ENCODE measurements around the gene CORT. TPM values are rescaled to one million over a fixed set of nuclear protein-coding genes. Genes with fewer than 3 reads are reported as not detected.

Gene CORT
- total RNA-seq, 1 donor: not detected

- no peak for TF ChIP-seq CTCF (IDR thresholded peaks at IDR 0.05; ENCODE audit: insufficient read depth, low read depth, low read length)
- peak overlapping the region; percentile 81 for H3K4me3 ChIP-seq (ENCODE audit: low read depth, low read length)
- peak; percentile 31 for DNase-seq (ENCODE audit: low read depth)
Measured at GRCh38 chr1:10431070-10431730, 18.6 kb upstream of the CORT start.

- H3K4me3 ChIP-seq (ENCODE audit: low read depth, low read length): no peak overlapping the region
- TF ChIP-seq CTCF (IDR thresholded peaks at IDR 0.05; ENCODE audit: insufficient read depth, low read depth, low read length): no peak
- no peak for DNase-seq (ENCODE audit: low read depth)
Measured at GRCh38 chr1:10432910-10433700, 16.7 kb upstream of the CORT start.

DNA sequence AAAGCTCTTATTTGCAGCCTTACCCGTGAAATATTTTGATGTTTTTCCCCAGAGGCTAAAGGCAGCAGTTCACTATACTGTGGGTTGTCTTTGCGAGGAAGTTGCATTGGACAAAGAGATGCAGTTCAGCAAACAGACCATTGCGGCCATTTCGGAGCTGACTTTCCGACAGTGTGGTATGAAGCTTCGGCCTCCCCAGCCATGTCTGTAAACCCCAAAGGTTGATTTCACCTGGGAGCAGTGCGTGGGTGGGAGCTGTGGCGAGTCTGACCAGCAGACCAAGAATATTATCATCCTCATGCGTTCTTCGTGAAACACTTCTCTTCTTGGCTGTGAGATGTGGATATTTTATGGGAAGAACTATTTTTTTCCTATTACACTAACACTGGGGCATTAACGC lies 16.0 kb upstream of the CORT start:
- H3K4me3 ChIP-seq (ENCODE audit: low read depth, low read length): no peak overlapping the region
- TF ChIP-seq CTCF (IDR thresholded peaks at IDR 0.05; ENCODE audit: insufficient read depth, low read depth, low read length): no peak
- no peak for DNase-seq (ENCODE audit: low read depth)

- H3K4me3 ChIP-seq (ENCODE audit: low read depth, low read length): no peak overlapping the region
- TF ChIP-seq CTCF (IDR thresholded peaks at IDR 0.05; ENCODE audit: insufficient read depth, low read depth, low read length): no peak
- no peak for DNase-seq (ENCODE audit: low read depth)
Measured at GRCh38 chr1:10434590-10434989, 15.2 kb upstream of the CORT start.

DNA sequence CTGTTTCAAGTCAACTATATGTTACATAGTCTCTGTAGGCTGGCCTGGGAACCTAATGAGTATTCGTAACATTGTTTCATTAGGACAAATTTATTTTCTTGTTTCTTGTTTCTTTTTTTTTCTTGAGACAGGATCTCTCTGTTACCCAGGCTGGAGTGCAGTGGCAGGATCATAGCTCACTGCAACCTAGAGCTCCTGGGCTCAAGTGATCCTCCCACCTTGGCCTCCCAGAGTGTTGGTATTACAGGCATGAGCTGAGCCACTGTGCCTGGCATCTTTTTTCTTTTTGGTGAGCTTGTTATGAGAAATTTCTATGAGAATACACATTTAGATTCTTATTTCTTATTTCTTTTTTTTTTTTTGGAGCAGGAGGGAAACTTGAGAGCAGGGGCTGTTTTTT lies 12.8 kb upstream of the CORT start:
- no peak for TF ChIP-seq CTCF (IDR thresholded peaks at IDR 0.05; ENCODE audit: insufficient read depth, low read depth, low read length)

DNA sequence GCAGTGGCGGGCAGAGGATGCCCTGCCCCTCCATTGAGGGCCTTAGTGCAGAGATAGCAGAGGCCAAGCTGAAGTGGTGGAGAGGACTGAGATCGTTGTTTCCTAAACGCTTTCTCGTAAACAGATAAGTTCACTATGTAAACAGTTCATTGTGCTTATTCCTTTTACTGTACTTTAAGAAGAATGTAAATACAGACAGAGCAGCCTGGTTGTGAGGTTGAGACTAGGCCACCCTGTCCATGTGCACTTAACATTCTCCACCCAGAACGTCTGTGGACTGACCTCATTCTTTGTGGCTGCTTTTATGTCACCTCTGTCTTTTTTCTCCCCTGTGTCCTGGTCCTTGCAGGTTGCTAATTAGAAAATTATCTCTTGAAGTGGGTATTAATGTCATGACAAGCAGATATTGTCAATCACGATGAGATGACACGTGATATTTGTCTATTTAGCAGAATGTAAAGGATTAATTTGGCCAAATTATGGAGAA lies 11.1 kb upstream of the CORT start:
- no peak for TF ChIP-seq CTCF (IDR thresholded peaks at IDR 0.05; ENCODE audit: insufficient read depth, low read depth, low read length)
- DNase-seq (ENCODE audit: low read depth): peak; percentile 72
- no peak overlapping the region for H3K4me3 ChIP-seq (ENCODE audit: low read depth, low read length)

More for the DNA sequence above, 12.8 kb upstream of the CORT start:
- H3K4me3 ChIP-seq (ENCODE audit: low read depth, low read length): no peak overlapping the region
- DNase-seq (ENCODE audit: low read depth): no peak
